ENCODE measurements around the gene RELL1. TPM values are rescaled to one million over a fixed set of nuclear protein-coding genes. Genes with fewer than 3 reads are reported as not detected.

RELL1 gene, protein sequence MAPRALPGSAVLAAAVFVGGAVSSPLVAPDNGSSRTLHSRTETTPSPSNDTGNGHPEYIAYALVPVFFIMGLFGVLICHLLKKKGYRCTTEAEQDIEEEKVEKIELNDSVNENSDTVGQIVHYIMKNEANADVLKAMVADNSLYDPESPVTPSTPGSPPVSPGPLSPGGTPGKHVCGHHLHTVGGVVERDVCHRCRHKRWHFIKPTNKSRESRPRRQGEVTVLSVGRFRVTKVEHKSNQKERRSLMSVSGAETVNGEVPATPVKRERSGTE
- 70.4 and 126 TPM in 2 replicates for total RNA-seq

DNA sequence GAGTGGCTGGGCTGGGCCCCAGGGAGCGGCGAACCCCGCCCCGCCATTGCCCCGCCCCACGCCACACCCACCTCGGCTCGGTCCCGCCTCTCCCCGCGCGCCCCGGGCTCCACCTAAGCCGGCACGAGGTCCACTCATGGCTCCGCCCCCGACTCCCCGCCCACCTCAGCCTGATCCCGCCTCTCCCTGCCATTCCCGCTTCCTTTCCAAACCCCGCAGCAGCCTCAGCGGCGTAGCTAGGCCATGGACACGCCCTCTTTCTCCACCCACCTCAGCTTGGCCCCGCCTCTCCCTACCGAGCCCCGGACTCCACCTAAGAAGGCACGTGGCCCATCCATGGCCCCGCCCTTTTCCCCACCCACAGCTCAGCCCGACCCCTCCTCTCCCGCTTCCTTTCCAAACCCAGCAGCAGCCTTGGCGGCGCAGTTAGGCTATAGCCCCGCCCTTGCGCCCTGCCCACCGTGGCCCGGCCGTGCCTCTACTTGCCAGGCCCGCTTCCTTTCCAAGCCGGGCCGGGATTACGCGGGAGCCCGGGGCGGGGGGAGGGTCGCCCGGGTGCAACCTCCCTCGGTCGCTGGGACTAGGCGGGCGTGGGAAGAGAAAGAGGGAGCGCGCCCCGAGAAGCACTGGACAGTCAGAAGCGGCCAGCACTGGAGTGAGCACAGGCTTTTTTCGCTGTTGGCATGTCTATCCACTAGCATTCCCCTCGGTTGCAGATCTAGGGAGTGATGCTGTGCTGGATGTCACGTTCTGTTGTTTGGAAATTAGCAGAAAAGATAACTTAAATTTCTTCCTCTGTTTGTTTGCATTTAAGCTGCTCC is at the start of gene RELL1:
RELL1 (minus strand) TSS at position 4 of the 821 bp plus-strand sequence. CDS start 89 bp downstream, outside the sequence.

Other genes starting within 250 kb of the RELL1 start
- gene PGM2, start 140.3 kb upstream of the RELL1 start, total RNA-seq, result 42.3 and 47.4 TPM in 2 replicates
- gene TBC1D1, start 204.7 kb upstream of the RELL1 start, total RNA-seq, result 124 and 126 TPM in 2 replicates